ENCODE measurements around the gene DMD.

DMD gene

GRCh38 chrX:31542566-31542965 lies 1668.8 kb downstream of the DMD start:
- H3K4me3 ChIP-seq (ENCODE audit: low read depth, low read length), result no peak overlapping the region
- TF ChIP-seq, protein P1, sequence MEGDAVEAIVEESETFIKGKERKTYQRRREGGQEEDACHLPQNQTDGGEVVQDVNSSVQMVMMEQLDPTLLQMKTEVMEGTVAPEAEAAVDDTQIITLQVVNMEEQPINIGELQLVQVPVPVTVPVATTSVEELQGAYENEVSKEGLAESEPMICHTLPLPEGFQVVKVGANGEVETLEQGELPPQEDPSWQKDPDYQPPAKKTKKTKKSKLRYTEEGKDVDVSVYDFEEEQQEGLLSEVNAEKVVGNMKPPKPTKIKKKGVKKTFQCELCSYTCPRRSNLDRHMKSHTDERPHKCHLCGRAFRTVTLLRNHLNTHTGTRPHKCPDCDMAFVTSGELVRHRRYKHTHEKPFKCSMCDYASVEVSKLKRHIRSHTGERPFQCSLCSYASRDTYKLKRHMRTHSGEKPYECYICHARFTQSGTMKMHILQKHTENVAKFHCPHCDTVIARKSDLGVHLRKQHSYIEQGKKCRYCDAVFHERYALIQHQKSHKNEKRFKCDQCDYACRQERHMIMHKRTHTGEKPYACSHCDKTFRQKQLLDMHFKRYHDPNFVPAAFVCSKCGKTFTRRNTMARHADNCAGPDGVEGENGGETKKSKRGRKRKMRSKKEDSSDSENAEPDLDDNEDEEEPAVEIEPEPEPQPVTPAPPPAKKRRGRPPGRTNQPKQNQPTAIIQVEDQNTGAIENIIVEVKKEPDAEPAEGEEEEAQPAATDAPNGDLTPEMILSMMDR (IDR thresholded peaks at IDR 0.05; ENCODE audit: low read depth, low read length, missing control alignments), result no peak
- DNase-seq (ENCODE audit: low read depth), result no peak

DNA sequence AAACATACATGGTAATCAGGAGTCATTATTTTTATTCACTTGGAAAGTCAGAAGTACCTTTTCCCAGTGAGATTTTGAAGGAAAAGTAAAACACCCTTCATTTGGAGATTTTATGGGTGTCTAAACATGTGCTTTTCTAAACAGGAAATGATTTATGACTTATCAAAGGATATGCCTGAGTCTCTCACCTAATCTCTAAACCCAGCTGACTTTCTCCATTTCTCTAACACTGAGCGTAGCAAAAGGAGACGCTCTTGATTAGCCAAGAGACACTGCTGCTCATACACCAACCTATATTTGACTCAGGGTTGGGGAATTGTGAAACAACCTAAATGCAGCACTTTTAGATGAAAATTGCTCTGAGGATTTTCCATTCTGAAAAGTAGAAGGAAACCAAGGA lies 1671.0 kb downstream of the DMD start:
- H3K4me3 ChIP-seq (ENCODE audit: low read depth, low read length), result no peak overlapping the region
- TF ChIP-seq, protein P1 (IDR thresholded peaks at IDR 0.05; ENCODE audit: low read depth, low read length, missing control alignments), result no peak
- DNase-seq (ENCODE audit: low read depth), result no peak

DNA sequence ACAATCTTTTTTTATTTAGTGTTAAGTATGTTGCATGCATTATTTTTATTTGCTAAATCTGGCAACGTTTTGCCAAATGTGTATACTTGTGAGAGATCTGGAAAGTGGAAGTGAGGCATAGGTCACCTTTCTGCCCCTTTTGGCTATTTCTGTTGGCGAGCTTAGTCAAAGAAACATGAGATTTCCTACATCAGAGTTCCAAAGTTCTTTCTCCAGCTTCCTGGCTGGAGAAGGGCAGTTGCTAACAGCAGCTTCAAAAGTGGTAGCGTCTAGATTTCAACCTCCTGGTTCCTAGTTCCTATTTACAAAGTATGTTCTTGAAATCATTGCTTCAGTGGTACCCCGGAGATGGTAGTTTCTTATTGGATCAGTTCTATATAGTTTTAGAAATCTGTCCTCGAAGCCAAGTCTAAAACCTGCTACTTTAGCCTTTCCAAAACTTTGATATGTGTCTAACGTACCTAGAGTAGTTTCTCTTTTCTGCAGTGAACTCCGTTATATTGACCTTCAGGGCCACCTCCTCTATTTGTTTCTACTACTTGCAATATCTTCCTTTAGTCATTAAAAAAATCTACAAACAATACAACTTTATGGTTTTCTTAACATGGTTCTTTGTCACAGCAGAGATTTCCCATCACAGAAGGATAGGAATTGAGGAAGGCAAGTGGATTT lies 1683.8 kb downstream of the DMD start:
- no peak for DNase-seq (ENCODE audit: low read depth)
- H3K4me3 ChIP-seq (ENCODE audit: low read depth, low read length), result no peak overlapping the region
- TF ChIP-seq, protein P1 (IDR thresholded peaks at IDR 0.05; ENCODE audit: low read depth, low read length, missing control alignments), result no peak

DNA sequence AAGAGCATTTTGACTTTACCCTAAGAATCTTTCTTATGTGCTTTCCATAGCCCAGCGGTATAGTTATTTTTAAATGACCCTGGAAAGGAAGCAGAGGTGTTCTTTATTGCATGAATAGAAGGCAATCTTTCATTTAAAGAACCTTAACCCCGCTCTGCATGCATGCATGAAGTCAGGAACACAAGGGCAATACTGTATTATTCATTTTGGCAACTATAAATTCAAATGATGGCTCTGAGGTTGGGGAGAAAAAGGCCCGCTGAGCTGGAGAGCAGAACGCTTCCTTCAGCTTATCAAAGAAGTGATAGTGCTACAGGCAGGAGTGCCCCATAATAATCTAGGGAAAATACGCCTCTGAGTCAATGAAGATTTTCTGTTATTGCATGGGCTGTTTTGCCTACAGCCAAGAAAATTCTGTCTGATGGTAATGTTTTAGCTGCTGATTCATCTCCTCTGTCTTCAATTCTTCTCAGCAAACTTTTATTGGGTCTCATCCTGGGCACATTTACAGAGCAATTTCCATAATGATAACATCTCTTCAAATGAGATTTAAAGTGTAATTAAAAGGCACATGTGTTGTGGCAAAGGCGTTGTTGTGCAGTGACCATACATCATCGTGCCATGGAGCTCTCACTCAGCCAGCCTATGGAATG lies 1687.3 kb downstream of the DMD start:
- no peak overlapping the region for H3K4me3 ChIP-seq (ENCODE audit: low read depth, low read length)
- DNase-seq (ENCODE audit: low read depth), result no peak
- TF ChIP-seq, protein P1 (IDR thresholded peaks at IDR 0.05; ENCODE audit: low read depth, low read length, missing control alignments), result no peak

DNA sequence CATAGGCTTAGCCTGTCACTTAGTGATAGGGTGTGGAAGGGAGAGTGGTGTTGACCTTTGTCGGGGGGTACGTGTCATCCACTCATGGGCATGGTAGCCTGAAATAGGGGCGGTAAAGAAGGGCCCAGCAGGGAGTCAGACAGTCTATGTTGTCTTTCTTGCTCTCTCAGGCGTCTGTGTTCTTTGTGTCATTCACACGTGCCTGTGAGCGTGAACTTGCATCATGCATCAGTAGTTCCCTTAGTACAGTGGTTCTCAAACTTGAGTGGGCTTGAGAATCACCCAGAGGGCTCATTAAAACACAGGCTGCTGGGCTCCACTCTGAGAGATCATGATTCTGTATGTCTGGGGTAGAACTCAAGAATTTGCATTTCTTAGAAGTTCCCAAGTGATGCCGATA lies 1688.6 kb downstream of the DMD start:
- DNase-seq (ENCODE audit: low read depth), result no peak
- TF ChIP-seq, protein P1 (IDR thresholded peaks at IDR 0.05; ENCODE audit: low read depth, low read length, missing control alignments), result no peak
- H3K4me3 ChIP-seq (ENCODE audit: low read depth, low read length), result no peak overlapping the region

- TF ChIP-seq, protein P1 (IDR thresholded peaks at IDR 0.05; ENCODE audit: low read depth, low read length, missing control alignments), result no peak
- DNase-seq (ENCODE audit: low read depth), result no peak
- no peak overlapping the region for H3K4me3 ChIP-seq (ENCODE audit: low read depth, low read length)
These were observed 1689.4 kb downstream of the DMD start for GRCh38 chrX:31521941-31522340.

DNA sequence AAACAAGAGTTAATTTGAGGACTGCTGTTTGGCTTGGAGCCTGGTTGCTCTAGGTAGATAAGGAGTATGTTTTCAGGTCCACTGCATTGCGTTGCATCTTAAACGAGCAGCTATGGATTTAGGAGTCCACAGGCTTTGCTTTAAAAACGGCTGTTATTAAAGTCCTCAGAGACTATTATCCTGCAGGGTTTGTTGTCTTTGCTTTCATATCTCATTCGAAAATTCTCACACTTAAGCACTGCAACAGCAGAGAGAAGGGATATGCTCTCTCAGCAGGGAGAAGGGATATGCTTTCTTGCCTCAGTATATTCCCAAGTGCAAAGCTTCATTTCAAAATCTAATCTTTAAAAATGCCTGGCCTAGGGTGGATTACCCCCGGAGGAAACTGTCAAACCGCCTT lies 1694.8 kb downstream of the DMD start:
- no peak for DNase-seq (ENCODE audit: low read depth)
- TF ChIP-seq, protein P1 (IDR thresholded peaks at IDR 0.05; ENCODE audit: low read depth, low read length, missing control alignments), result no peak
- no peak overlapping the region for H3K4me3 ChIP-seq (ENCODE audit: low read depth, low read length)

Measured in GM12864 (cell line).